ENCODE data around the gene FAM3D. TPM values are rescaled to one million over a fixed set of nuclear protein-coding genes. Genes with fewer than 3 reads are reported as not detected.

Gene FAM3D
- total RNA-seq, 1 experiment from 2014 or later, result not detected

GRCh38 chr3:58627570-58627885 lies 39.0 kb downstream of the FAM3D start:
- DNase-seq (ENCODE audit: low read depth), result no peak

- DNase-seq (ENCODE audit: low read depth), result no peak
These were observed 39.6 kb downstream of the FAM3D start for GRCh38 chr3:58626841-58627569.

- no peak for DNase-seq (ENCODE audit: low read depth)
These were observed 41.3 kb downstream of the FAM3D start for GRCh38 chr3:58625196-58625824.

DNA sequence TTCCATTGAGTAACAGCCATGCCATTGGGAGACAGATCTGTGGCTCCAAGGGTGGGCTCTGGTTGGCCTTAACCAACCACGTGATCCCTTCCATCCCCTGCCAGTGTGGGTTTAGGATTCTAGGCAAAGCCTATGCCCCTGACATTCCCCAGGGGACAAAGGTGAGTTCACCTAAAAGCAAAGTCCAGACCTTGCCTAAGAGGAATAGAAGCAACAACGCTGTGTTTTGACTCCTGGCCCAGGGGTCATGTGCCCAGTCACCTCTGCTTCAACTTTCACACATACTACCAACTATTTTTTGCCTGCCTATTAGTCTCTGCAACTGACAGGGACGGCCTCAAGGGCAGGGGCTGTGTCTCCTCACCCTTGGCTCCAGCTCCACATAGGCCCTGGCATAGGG lies 42.0 kb downstream of the FAM3D start:
- DNase-seq (ENCODE audit: low read depth), result no peak

DNA sequence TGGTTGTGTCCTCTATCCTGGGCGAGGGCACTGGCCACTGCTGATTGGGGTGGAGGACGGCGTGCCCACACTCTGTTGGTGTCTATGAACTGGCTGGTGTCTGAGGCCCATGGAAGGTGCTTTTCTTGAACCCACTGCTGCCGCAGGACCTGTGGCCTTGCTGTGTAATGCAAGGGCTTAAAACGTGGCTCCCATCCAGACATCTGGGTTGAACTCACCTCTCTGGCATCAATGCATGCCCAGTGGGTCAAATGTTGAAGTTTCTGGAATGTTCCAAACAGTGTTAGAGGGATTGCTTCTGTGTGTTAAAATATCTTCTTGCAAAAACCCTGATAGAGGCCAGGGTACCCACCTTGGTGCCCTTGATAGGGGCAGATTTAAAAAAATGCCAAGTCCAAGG lies 42.6 kb downstream of the FAM3D start:
- DNase-seq (ENCODE audit: low read depth), result no peak

- no peak for DNase-seq (ENCODE audit: low read depth)
These were observed 43.1 kb downstream of the FAM3D start for GRCh38 chr3:58623478-58623877.

GRCh38 chr3:58622892-58623291 lies 43.7 kb downstream of the FAM3D start:
- no peak for DNase-seq (ENCODE audit: low read depth)

- no peak for DNase-seq (ENCODE audit: low read depth)
These were observed 44.1 kb downstream of the FAM3D start for GRCh38 chr3:58622436-58622835.

- no peak for DNase-seq (ENCODE audit: low read depth)
These were observed 45.3 kb downstream of the FAM3D start for GRCh38 chr3:58621086-58621830.

DNA sequence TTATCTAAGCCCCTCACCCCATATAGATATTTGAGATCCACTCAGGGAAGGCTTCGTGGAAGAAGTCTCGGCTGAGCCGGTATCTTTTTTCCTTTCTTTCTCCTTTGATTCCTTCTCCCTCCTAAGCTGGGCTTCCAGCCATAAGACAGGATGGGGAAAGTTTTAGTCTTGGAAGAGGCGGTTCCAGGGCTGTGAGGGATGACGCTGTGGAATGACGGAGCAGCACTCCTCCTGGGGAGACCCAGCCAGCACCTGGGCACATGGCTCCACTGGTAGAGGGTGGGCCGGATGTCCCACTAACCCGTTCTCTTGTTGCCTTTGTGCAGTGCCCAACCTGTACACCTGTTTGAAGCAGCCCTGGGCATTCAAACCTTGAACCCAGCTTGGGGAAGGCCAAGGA lies 46.2 kb downstream of the FAM3D start:
- DNase-seq (ENCODE audit: low read depth), result no peak

DNA sequence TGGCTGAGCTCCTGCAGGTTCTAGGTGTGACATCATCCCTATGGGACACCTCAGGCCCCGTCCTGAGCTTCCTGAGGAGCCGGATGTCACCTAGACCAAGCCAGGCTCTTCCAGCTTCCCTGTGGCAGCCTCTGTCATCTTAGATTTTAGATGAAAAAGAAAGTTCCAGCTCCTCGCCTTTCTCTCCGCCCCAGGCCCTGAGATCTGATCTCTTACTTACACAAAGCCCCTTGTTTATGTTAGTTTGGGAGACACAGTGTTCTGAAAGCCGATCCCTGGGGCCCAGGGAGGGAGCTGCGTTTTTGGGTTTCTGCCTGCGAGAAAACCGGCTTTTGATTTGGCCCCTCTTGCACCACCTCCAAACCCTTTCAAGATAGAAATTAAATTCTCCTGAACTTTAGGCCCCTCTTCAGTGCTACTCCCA lies 49.2 kb downstream of the FAM3D start:
- DNase-seq (ENCODE audit: low read depth), result no peak

DNA sequence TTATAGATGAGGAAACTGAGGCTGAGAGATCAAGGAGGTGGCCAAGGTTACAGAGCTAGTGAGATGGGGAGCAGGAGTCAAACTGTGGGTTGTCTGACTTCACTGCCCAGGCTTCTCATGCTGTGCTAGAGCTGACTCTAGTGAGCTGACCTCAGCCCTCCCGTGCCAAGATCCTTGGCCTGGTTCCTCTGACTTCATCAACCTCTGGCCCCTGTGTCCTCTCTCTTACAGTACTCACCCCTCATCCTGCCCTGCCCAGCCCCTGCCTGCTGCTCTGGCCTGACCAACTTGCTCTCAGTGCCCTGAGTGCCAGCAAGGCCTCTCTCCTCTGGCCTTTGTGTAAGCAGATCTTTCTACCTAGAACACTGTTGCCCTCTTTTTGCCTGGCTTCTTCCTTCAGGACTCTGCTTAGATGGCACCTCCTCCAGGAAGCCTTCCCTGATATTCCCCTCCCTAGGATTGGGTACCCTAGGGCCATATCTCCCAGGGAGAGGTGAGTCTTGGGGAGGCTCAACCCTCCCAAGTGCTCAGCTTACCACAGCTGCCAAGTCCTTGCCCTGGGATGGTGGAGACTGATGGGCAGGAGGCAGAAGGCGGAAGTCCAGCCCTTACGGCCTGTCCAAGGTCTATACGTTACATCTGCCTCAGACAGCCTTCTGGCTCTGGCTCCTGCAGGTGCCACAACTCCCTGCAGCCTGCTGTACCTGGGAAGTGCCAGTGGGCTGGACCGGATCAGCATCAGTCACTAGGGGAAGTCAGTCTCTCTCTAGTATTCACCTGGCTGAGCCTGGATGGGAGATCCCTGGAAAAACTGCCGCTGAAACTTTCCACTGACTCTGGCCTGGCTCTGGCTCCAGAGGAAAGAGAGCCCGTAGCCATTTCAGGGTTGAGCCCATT lies 53.1 kb downstream of the FAM3D start:
- DNase-seq (ENCODE audit: low read depth), result no peak

GRCh38 chr3:58612830-58613229 lies 53.7 kb downstream of the FAM3D start:
- no peak for DNase-seq (ENCODE audit: low read depth)

GRCh38 chr3:58609990-58610389 lies 56.6 kb downstream of the FAM3D start:
- DNase-seq (ENCODE audit: low read depth), result no peak

DNA sequence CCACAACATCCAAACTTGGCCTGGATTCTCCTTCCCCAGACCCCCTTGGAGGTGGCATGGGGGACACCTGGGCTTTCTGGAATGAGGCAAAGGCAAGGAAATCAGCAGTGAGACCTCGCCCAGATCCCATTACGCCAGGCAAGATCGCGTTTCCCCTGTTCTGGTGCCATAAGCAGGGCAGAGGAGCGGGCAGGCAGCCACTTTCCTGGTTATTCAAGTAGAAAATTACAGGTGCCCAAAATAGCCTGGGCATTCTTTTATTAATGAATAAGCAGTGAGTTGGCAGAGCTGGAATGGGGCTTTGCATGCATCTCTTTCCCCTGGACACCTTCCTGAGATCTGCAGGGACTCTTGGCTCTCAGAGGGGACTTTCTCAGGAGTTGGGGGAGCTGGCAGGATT lies 57.9 kb downstream of the FAM3D start:
- peak; percentile 27 for DNase-seq (ENCODE audit: low read depth)

DNA sequence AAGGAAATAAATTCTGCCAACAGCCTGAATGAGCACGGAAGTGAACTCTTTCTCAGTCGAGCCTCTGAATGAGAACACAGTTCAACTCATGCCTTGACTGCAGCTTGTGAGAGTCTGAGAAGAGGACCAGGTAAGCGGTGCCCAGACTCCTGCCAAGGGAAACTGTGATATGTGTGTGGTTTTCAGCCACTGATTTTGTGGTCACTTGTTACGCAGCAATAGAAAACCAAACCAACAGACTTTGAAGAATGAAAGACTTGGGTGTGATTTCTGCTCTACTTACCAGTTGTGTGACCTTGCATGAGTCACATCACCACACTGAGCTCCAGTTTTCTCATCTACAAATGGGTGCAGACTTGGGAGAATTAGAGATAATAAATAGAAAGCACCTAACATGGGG lies 58.8 kb downstream of the FAM3D start:
- peak; percentile 21 for DNase-seq (ENCODE audit: low read depth)

- no peak for DNase-seq (ENCODE audit: low read depth)
These were observed 59.9 kb downstream of the FAM3D start for GRCh38 chr3:58606693-58607092.

GRCh38 chr3:58604031-58604430 lies 62.5 kb downstream of the FAM3D start:
- DNase-seq (ENCODE audit: low read depth), result no peak

DNA sequence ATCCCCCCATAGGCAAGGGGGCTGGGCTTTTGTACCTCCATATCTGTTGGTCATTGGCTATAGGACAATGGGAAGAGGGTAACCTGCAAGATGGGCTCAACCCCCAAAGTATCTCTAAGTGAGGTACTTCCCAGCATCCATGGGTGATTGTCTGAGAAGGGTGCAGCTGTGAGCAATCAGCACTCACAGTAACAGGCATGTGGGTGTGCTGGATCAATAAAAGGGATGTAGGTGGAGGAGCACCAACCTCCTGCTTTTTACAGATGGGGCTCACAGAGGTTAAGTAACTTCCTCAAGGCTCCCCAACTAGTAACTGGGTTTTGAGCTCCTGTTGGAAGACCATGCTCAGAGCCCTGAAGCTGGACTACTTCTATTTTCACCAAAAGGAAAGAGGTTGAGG lies 63.0 kb downstream of the FAM3D start:
- DNase-seq (ENCODE audit: low read depth), result no peak

DNA sequence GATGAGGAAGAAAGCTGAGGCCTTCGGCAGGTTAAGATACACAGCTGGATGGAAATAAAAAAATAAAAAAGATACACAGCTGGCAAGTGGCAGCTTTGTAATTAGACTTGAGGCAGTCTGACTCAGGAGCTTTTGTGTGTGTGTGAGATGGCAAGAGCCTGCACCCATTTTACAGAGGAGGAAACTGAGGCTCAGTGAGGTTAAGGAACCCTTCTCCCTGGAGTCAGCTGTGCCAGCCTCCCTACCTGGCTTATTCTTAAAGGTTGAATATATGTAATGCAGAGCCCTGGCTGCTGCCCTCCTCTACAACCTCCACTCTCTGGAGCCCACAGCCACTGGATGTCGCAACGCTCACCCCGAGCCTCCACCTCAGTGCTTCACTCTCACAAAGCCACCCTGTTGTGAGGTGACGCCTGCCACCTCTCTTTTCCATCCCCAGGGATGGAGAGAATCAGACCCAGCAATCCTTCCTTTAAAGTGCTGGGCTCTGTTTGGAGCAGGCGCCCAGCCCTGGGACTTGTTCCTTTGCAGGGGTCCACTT lies 68.7 kb downstream of the FAM3D start:
- DNase-seq (ENCODE audit: low read depth), result no peak

DNA sequence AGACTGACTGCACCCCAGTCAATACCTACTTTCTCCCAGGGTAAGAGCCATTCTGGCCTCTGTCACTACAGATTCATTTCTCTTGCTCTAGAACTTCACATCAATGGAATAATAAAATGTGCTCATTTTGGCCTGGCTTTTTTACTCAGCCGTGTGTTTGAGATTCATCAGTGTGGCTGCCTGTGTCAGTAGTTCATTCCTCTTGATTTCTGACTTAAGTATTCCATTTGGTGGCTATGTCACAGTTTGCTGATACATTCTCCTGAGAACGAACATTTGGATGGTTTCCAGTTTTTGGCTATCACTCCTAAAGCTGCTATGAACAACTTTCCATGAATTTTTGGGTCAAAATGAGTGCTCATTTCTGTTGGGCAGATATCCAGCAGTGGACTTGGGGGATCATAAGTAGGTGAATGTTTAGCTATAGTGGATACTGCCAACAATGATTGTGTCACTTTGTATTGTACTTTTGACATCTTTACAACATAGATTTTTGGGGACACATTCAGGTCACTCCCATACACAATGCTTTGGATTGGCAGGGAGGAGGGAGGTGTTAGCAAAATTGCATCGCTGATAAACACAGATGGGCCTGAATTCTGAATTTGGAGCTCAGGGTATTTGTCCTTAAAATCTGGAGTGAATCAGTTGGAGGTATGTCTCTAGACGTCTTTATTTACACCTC lies 69.6 kb downstream of the FAM3D start:
- no peak for DNase-seq (ENCODE audit: low read depth)
